ENCODE measurements around the gene PLA2G15. TPM values are rescaled to one million over a fixed set of nuclear protein-coding genes. Genes with fewer than 3 reads are reported as not detected.
A peak's percentile ranks its signal among the peaks of the same experiment; 100 is the strongest.

PLA2G15 gene
- total RNA-seq, 1 donor from 2014 or later: 29.6 TPM

DNA sequence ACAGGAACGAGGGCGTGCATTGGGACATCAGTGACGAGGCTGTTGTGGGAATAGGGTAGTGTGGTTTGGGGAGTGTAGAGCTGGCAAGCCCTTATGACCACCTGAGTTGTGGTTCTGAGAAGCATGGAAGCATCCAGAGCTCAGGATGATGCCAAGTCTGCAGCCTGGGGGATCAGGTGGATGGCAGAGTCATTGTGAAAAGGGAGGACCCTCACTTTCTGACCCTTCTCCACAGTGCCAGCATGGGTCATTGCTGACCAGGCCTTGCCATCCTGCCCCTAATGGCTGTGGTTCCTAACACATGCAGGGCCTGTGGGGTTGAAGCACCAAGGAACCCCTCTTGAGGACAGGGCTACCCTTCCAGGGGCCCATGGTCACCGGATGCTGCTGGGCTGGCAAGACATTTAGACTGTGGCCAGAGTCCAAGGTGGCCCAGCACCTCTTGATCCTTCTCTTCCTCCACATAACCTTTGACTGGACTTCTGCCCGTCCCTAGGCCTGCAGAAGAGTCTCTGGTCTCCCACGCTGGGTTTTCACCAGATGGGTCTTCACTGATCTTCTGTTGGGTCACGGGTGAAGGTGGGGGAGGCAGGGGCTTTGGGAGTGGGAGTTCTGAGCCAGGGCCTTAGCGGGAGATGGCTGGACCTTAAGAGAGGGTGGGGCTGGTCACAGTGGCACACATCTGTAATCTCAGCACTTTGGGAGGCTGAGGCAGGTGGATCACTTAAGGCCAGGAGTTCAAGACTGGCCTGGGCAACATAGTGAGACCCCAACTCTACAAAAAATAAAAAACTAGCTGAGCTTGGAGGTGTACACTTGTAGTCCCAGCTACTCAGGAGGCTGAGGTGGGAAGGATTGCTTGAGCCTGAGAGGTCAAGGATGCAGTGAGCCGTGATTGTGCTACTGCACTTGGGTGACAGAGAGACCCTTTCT, 2.0 kb upstream of the PLA2G15 start:
- H3K27ac Mint-ChIP-seq (ENCODE audit: unreplicated experiment): no peak overlapping the region
- no peaks in the 10 kb centered on the region for H3K36me3 Mint-ChIP-seq (ENCODE audit: low read depth)
- no peaks in the 10 kb centered on the region for H3K9me3 Mint-ChIP-seq (ENCODE audit: low read depth)
- H3K4me1 Mint-ChIP-seq (ENCODE audit: low read depth): peaks cover 34% of the 10 kb centered on the region
- no peaks in the 10 kb centered on the region for H3K27me3 Mint-ChIP-seq (ENCODE audit: low read depth)
- no peak for TF ChIP-seq CTCF (IDR thresholded peaks at IDR 0.05)
- H3K4me3 Mint-ChIP-seq (ENCODE audit: unreplicated experiment): no peak overlapping the region
- no peak for DNase-seq (ENCODE audit: low spot score)

- Mint-ChIP-seq H3K27me3 (ENCODE audit: low read depth) (no peaks in the 10 kb centered on the region), H3K27ac (ENCODE audit: unreplicated experiment) (no peak overlapping the region), H3K4me3 (ENCODE audit: unreplicated experiment) (peak overlapping the region; percentile 100), H3K9me3 (ENCODE audit: low read depth) (no peaks in the 10 kb centered on the region), H3K36me3 (ENCODE audit: low read depth) (peaks cover 1% of the 10 kb centered on the region), H3K4me1 (ENCODE audit: low read depth) (peaks cover 31% of the 10 kb centered on the region)
- no peak for TF ChIP-seq CTCF (IDR thresholded peaks at IDR 0.05)
- DNase-seq (ENCODE audit: low spot score): no peak
Observed at GRCh38 chr16:68244481-68244902, 681 bp upstream of the PLA2G15 start.

GRCh38 chr16:68246121-68246520, 948 bp downstream of the PLA2G15 start:
- Mint-ChIP-seq H3K27me3 (ENCODE audit: low read depth) (no peaks in the 10 kb centered on the region), H3K9me3 (ENCODE audit: low read depth) (no peaks in the 10 kb centered on the region), H3K27ac (ENCODE audit: unreplicated experiment) (peak overlapping the region; percentile 80), H3K4me3 (ENCODE audit: unreplicated experiment) (peak overlapping the region; percentile 100), H3K36me3 (ENCODE audit: low read depth) (peaks cover 6% of the 10 kb centered on the region), H3K4me1 (ENCODE audit: low read depth) (peaks cover 31% of the 10 kb centered on the region)
- TF ChIP-seq CTCF (IDR thresholded peaks at IDR 0.05): no peak
- no peak for DNase-seq (ENCODE audit: low spot score)

GRCh38 chr16:68246666-68247065, 1.5 kb downstream of the PLA2G15 start:
- TF ChIP-seq CTCF (IDR thresholded peaks at IDR 0.05): no peak
- H3K36me3 Mint-ChIP-seq (ENCODE audit: low read depth): peaks cover 6% of the 10 kb centered on the region
- H3K27ac Mint-ChIP-seq (ENCODE audit: unreplicated experiment): no peak overlapping the region
- no peaks in the 10 kb centered on the region for H3K27me3 Mint-ChIP-seq (ENCODE audit: low read depth)
- no peaks in the 10 kb centered on the region for H3K9me3 Mint-ChIP-seq (ENCODE audit: low read depth)
- peaks cover 31% of the 10 kb centered on the region for H3K4me1 Mint-ChIP-seq (ENCODE audit: low read depth)
- DNase-seq (ENCODE audit: low spot score): no peak
- H3K4me3 Mint-ChIP-seq (ENCODE audit: unreplicated experiment): peak overlapping the region; percentile 100

GRCh38 chr16:68247400-68247799, 2.2 kb downstream of the PLA2G15 start:
- Mint-ChIP-seq H3K36me3 (ENCODE audit: low read depth) (peaks cover 9% of the 10 kb centered on the region), H3K9me3 (ENCODE audit: low read depth) (no peaks in the 10 kb centered on the region), H3K4me1 (ENCODE audit: low read depth) (peaks cover 31% of the 10 kb centered on the region), H3K27me3 (ENCODE audit: low read depth) (no peaks in the 10 kb centered on the region), H3K4me3 (ENCODE audit: unreplicated experiment) (no peak overlapping the region), H3K27ac (ENCODE audit: unreplicated experiment) (no peak overlapping the region)
- DNase-seq (ENCODE audit: low spot score): no peak
- TF ChIP-seq CTCF (IDR thresholded peaks at IDR 0.05): no peak

All from chondrocyte (in vitro differentiated cells).